NCI-H1417 (cell line): ENCODE data around the gene RHEB.

Experiments
- DNase-seq, 3 experiments: peaks; one replicate each; lab custom pipeline; 2025; lab: John Stamatoyannopoulos, UW

Gene RHEB

GRCh38 chr7:151431768-151432311 is 87.9 kb downstream of the RHEB start:
- DNase-seq: no peak

GRCh38 chr7:151431281-151431767 is 88.4 kb downstream of the RHEB start:
- DNase-seq: no peak

GRCh38 chr7:151430391-151431205 is 89.1 kb downstream of the RHEB start:
- DNase-seq: no peak

- peak; percentile 43 to 79 (median 74) for DNase-seq
Measured at GRCh38 chr7:151429560-151430331, 89.9 kb downstream of the RHEB start.

- no peak for DNase-seq
Measured at GRCh38 chr7:151429237-151429559, 90.5 kb downstream of the RHEB start.

- DNase-seq: peak in 1 of 3 experiments; percentile 37
Measured at GRCh38 chr7:151428378-151429236, 91.1 kb downstream of the RHEB start.

- peak; percentile 19 to 72 (median 60) for DNase-seq
Measured at GRCh38 chr7:151427705-151428377, 91.9 kb downstream of the RHEB start.

GRCh38 chr7:151426904-151427704 is 92.6 kb downstream of the RHEB start:
- no peak for DNase-seq

GRCh38 chr7:151426441-151426903 is 93.2 kb downstream of the RHEB start:
- DNase-seq: no peak

- DNase-seq: no peak
Measured at GRCh38 chr7:151425670-151426440, 93.8 kb downstream of the RHEB start.

- no peak for DNase-seq
Measured at GRCh38 chr7:151424799-151425198, 94.9 kb downstream of the RHEB start.

GRCh38 chr7:151423936-151424335 is 95.8 kb downstream of the RHEB start:
- DNase-seq: no peak

- DNase-seq: no peak
Measured at GRCh38 chr7:151423226-151423625, 96.5 kb downstream of the RHEB start.

- no peak for DNase-seq
Measured at GRCh38 chr7:151422212-151422611, 97.5 kb downstream of the RHEB start.

- no peak for DNase-seq
Measured at GRCh38 chr7:151420144-151420543, 99.6 kb downstream of the RHEB start.

- peak in 2 of 3 experiments; percentile 10 to 32 for DNase-seq
Measured at GRCh38 chr7:151416941-151417315, 102.8 kb downstream of the RHEB start.

GRCh38 chr7:151416112-151416940 is 103.4 kb downstream of the RHEB start:
- no peak for DNase-seq
